ENCODE results near the gene CDK16. TPM values are rescaled to one million over a fixed set of nuclear protein-coding genes. Genes with fewer than 3 reads are reported as not detected.

CDK16 gene
- total RNA-seq, 4 donors from 2014 or later: 23.2 to 80.5 (median 74.3) TPM

DNA sequence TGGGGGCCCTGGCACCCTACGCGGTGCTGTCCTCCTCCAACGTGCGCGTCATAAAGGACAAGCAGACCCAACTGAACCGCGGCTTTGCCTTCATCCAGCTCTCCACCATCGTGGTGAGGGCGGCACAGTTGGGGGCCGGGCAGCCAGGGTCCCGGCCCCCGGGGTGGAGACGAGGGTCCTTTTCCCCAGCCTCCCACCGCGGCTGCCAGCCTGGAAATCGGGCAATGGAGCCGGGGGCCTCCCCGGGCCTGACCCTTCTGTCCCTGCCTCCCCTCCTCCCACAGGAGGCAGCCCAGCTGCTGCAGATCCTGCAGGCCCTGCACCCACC lies 38.6 kb upstream of the CDK16 start:
- Histone ChIP-seq H3K4me1 (no peaks in the 10 kb centered on the region), H3K27me3 (no peaks in the 10 kb centered on the region), H3K9me3 (no peaks in the 10 kb centered on the region), H3K4me3 (no peak overlapping the region), H3K27ac (no peak overlapping the region), H3K36me3 (no peaks in the 10 kb centered on the region)
- TF ChIP-seq POLR2A (IDR thresholded peaks at IDR 0.05) (no peak), CTCF (IDR thresholded peaks at IDR 0.05) (no peak)
- intact Hi-C loops (cut with DNase I; ENCODE audit: low total_unique reads): no loop called here
- DNase-seq: no peak

- Histone ChIP-seq H3K4me1 (no peaks in the 10 kb centered on the region), H3K9me3 (no peaks in the 10 kb centered on the region), H3K4me3 (no peak overlapping the region), H3K27ac (no peak overlapping the region), H3K36me3 (no peaks in the 10 kb centered on the region), H3K27me3 (no peaks in the 10 kb centered on the region)
- intact Hi-C loops (cut with DNase I; ENCODE audit: low total_unique reads): no loop called here
- TF ChIP-seq POLR2A (IDR thresholded peaks at IDR 0.05): no peak
- TF ChIP-seq CTCF (IDR thresholded peaks at IDR 0.05): no peak
- DNase-seq: no peak
These were observed 38.1 kb upstream of the CDK16 start for GRCh38 chrX:47180346-47180745.

DNA sequence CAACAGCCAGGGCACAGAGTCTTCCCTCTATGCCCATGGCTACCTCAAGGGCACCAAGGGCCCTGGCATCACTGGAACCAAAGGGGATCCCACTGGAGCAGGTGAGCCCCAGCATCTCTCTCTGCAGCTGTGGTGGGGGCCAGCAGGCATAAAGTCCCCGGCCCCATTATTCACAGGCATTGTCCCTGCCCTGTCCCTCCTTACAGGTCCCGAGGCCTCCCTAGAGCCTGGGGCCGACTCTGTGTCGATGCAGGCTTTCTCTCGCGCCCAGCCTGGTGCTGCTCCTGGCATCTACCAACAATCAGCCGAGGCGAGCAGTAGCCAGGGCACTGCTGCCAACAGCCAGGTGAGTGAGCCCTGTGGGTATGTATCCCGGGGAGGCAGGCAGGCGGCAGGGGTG lies 37.2 kb upstream of the CDK16 start:
- H3K27me3 ChIP-seq: no peaks in the 10 kb centered on the region
- H3K27ac ChIP-seq: no peak overlapping the region
- TF ChIP-seq POLR2A (IDR thresholded peaks at IDR 0.05) (no peak), CTCF (IDR thresholded peaks at IDR 0.05) (no peak)
- H3K4me1 ChIP-seq: no peaks in the 10 kb centered on the region
- no peak overlapping the region for H3K4me3 ChIP-seq
- intact Hi-C loops (cut with DNase I; ENCODE audit: low total_unique reads): no loop called here
- no peak for DNase-seq
- no peaks in the 10 kb centered on the region for H3K36me3 ChIP-seq
- H3K9me3 ChIP-seq: no peaks in the 10 kb centered on the region

DNA sequence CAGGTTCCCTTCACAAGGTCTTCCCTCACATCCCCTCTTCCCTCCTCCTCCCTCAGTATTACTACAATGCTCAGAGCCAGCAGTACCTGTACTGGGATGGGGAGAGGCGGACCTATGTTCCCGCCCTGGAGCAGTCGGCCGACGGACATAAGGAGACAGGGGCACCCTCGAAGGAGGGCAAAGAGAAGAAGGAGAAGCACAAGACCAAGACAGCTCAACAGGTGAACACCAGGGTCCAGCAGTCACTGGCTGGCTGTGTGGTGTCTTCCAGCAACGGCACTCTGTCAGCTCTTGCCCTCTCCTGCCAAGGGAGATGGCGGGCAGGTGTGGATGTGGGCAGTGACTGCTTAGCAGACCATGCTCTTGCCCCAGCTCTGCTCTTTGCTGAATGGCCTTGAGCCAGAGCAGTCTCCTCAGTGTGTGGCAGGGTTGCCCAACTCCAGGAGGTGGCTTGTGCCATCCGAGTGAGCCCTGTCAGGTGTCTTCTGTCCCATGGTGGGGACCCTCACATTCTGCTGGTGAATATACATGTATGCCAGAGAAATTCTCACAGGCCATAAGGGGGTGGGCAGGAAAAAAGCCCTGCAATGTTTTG lies 36.3 kb upstream of the CDK16 start:
- no peaks in the 10 kb centered on the region for H3K36me3 ChIP-seq
- no peaks in the 10 kb centered on the region for H3K27me3 ChIP-seq
- TF ChIP-seq POLR2A (IDR thresholded peaks at IDR 0.05) (no peak), CTCF (IDR thresholded peaks at IDR 0.05) (no peak)
- no peak for DNase-seq
- intact Hi-C loops (cut with DNase I; ENCODE audit: low total_unique reads): no loop called here
- H3K4me3 ChIP-seq: no peak overlapping the region
- no peaks in the 10 kb centered on the region for H3K9me3 ChIP-seq
- H3K4me1 ChIP-seq: no peaks in the 10 kb centered on the region
- H3K27ac ChIP-seq: no peak overlapping the region

- Histone ChIP-seq H3K27ac (no peak overlapping the region), H3K4me1 (no peaks in the 10 kb centered on the region), H3K4me3 (no peak overlapping the region), H3K36me3 (no peaks in the 10 kb centered on the region), H3K27me3 (no peaks in the 10 kb centered on the region), H3K9me3 (no peaks in the 10 kb centered on the region)
- no peak for TF ChIP-seq POLR2A (IDR thresholded peaks at IDR 0.05)
- TF ChIP-seq CTCF (IDR thresholded peaks at IDR 0.05): no peak
- intact Hi-C loops (cut with DNase I; ENCODE audit: low total_unique reads): no loop called here
- no peak for DNase-seq
These were observed 34.0 kb upstream of the CDK16 start for GRCh38 chrX:47184486-47184885.
